AG09309 (cell line): ENCODE data around the gene ARCN1.

Experiments
- DNase-seq: peaks from one replicate; pipeline ENCODE4 v3.0.0-alpha.2; 2010; ENCODE audit warnings: low read depth
- H3K4me3 ChIP-seq: 2 replicates; pipeline ENCODE4 v1.5.1; 2011; ENCODE audit warnings: mild to moderate bottlenecking, low read depth, low read length, moderate library complexity; ENCODE audit not compliant: control insufficient read depth
- TF ChIP-seq, protein P1 (sequence below): IDR thresholded peaks from 2 replicates; pipeline ENCODE4 v1.5.1; 2011; ENCODE audit warnings: mild to moderate bottlenecking, low read depth, low read length, inconsistent platforms; ENCODE audit not compliant: insufficient read depth, control insufficient read depth; ENCODE audit errors: missing control alignments

ARCN1 gene

DNA sequence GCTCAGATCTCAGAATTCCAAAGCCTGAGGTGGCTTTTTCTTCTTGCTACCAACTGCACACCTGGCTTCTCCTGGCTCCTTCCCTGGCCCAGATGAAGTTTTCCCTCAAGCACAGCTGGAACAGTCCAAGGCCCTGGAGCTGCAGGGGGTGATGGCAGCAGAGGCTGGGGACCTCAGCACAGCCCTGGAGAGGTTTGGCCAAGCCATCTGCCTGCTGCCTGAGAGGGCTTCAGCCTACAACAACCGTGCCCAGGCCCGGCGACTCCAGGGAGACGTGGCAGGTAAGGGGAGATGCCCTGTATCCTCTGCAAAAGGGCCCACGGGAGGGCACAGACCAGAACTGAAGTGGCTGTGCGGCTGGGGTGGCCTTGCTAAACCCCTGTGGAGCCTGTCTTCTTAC lies 43.7 kb upstream of the ARCN1 start:
- TF ChIP-seq, protein P1, sequence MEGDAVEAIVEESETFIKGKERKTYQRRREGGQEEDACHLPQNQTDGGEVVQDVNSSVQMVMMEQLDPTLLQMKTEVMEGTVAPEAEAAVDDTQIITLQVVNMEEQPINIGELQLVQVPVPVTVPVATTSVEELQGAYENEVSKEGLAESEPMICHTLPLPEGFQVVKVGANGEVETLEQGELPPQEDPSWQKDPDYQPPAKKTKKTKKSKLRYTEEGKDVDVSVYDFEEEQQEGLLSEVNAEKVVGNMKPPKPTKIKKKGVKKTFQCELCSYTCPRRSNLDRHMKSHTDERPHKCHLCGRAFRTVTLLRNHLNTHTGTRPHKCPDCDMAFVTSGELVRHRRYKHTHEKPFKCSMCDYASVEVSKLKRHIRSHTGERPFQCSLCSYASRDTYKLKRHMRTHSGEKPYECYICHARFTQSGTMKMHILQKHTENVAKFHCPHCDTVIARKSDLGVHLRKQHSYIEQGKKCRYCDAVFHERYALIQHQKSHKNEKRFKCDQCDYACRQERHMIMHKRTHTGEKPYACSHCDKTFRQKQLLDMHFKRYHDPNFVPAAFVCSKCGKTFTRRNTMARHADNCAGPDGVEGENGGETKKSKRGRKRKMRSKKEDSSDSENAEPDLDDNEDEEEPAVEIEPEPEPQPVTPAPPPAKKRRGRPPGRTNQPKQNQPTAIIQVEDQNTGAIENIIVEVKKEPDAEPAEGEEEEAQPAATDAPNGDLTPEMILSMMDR, result no peak

DNA sequence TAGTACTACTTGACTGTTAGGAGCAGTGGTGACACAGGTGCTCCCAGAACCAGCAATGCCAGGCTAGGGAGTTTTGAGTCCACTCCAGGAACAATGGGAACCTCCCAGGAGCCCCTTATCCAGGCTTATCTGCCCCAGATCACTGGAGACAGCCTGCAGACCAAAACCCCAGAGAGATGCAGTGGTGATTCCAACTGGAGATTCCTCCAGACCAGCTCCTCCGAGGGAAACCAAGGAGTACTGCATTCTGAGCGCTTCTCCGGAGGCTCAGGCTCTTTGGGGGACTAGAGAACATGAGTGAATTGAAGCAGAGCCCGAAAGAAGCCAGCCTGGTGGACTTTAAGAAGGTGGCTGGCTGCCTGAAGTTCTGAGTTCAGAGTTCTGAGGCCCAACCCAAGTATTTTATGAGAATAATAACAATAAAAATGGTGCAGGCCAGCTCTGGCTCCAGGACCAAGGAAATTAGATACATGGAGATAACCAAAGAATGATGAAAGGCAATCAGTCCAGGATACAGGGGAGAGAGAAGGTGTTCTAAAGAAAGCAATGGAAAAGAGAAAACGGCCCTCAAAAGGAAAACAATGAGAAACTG lies 42.5 kb upstream of the ARCN1 start:
- H3K4me3 ChIP-seq, result no peak overlapping the region
- no peak for DNase-seq
- TF ChIP-seq, protein P1, result no peak

More for the DNA sequence above, 43.7 kb upstream of the ARCN1 start:
- H3K4me3 ChIP-seq, result no peak overlapping the region
- DNase-seq, result no peak

GRCh38 chr11:118530180-118530682 lies 42.0 kb upstream of the ARCN1 start:
- DNase-seq, result no peak
- TF ChIP-seq, protein P1, result no peak
- H3K4me3 ChIP-seq, result peak overlapping the region; percentile 50

DNA sequence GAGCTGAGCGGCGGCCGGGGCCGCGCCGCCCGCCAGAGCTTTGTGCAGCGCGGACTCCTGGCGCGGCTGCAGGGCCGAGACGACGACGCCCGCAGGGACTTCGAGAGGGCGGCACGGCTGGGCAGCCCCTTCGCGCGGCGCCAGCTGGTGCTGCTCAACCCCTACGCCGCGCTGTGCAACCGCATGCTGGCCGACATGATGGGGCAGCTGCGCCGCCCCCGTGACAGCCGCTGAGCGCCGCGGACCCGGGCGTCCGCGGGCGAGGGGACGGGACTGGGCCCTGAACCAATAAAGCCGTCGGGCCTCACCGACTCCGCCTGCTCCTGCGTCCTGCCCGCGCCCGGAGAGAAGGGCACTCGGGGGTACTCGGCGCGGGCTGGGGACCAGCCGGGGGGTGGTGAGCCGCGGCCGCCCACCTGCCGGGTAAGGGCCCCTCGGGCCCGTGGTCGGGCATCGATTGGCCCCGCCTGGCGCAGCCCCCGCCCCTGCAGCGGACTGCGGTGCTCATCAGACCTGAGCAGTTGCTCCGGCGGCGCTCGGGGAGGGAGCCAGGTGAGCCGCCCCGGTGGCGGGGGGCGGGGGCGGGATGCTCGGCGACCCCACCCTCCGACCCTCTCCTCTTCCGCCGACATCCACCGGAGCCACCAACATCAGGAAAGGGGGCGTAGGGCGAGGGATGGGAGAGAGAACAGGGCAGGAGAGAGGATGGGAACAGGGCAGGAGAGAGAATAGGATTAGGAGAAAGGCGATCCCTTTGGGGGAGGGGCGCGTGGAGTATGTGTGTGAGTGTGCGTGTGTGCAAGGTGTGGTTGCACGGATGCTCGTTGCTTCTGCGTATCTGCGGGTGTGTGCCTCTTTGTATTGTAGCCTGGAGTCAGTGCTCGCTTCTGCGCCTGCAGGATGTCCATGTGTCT lies 41.3 kb upstream of the ARCN1 start, which contains the start of gene TMEM25:
Gene TMEM25 (plus strand): TSS at position 510 of the 914 bp plus-strand sequence. CDS start 610 bp downstream, outside the sequence.
- TF ChIP-seq, protein P1, result no peak
- peak within 1 kb of the TSS; percentile 50 for H3K4me3 ChIP-seq
- DNase-seq, result no peak

GRCh38 chr11:118531597-118532084 lies 40.6 kb upstream of the ARCN1 start:
- TF ChIP-seq, protein P1, result no peak
- H3K4me3 ChIP-seq, result peak overlapping the region; percentile 50
- DNase-seq, result no peak

GRCh38 chr11:118532091-118532490 lies 40.1 kb upstream of the ARCN1 start:
- TF ChIP-seq, protein P1, result no peak
- DNase-seq, result no peak
- no peak overlapping the region for H3K4me3 ChIP-seq
